SU-DHL-6 (cell line): ENCODE measurements around the gene CAPN13.

Source experiments
- CTCF ChIP-seq: fragments of 200-600 bp; sonication (generic); IDR thresholded peaks from one replicate; pipeline ENCODE4 v1.5.1; 2017; ENCODE audit warnings: antibody characterized with exemption, mild to moderate bottlenecking, low read length, moderate library complexity; ENCODE audit not compliant: insufficient read depth, poor library complexity, severe bottlenecking
- EZH2phosphoT487 ChIP-seq: fragments of 200-600 bp; sonication (generic), shearing (Covaris generic); conservative IDR thresholded peaks from 2 replicates; pipeline ENCODE4 v1.6.1; 2018; ENCODE audit warnings: mild to moderate bottlenecking, antibody characterized with exemption, low read length, moderate library complexity, mixed read lengths

GRCh38 chr2:30765191-30765590 is 42.1 kb downstream of the CAPN13 start:
- TF ChIP-seq CTCF (no peak), EZH2phosphoT487 (no peak)
